Hepatocyte (in vitro differentiated cells): ENCODE measurements around the gene STMN3. TPM values are rescaled to one million over a fixed set of nuclear protein-coding genes. Genes with fewer than 3 reads are reported as not detected.
"Not testable (repeated sequence)": the region's sequence is repeated elsewhere in the genome, so short reads cannot be mapped to it uniquely, and the experiment has no call there.

ENCODE experiments used
- DNase-seq: peaks from one replicate; pipeline ENCODE4 v3.0.0-alpha.2; 2016; ENCODE audit warnings: low spot score
- H2AFZ ChIP-seq: fragments of 200-600 bp; sonication (generic); 2 replicates; pipeline ENCODE4 v1.6.0; 2016; ENCODE audit warnings: antibody characterized with exemption, mild to moderate bottlenecking
- H3K27ac ChIP-seq: fragments of 200-600 bp; sonication (generic); 2 replicates; pipeline ENCODE4 v1.5.1; 2016; ENCODE audit warnings: mild to moderate bottlenecking
- H3K27me3 ChIP-seq: fragments of 200-600 bp; sonication (generic); 2 replicates; pipeline ENCODE4 v1.6.1; 2016
- H3K36me3 ChIP-seq: fragments of 200-600 bp; sonication (generic); replicated peaks from 2 replicates; pipeline ENCODE4 v1.5.1; 2016; ENCODE audit warnings: low read depth; ENCODE audit not compliant: insufficient read depth
- H3K4me1 ChIP-seq: fragments of 200-600 bp; sonication (generic); 2 replicates; pipeline ENCODE4 v1.5.1; 2016; ENCODE audit warnings: mild to moderate bottlenecking, moderate library complexity; ENCODE audit not compliant: insufficient read depth
- H3K4me2 ChIP-seq: fragments of 200-600 bp; sonication (generic); 2 replicates; pipeline ENCODE4 v1.6.0; 2016
- H3K4me3 ChIP-seq: fragments of 200-600 bp; sonication (generic); 2 replicates; pipeline ENCODE4 v1.5.1; 2016; ENCODE audit warnings: mild to moderate bottlenecking
- H3K79me2 ChIP-seq: fragments of 200-600 bp; sonication (generic); 2 replicates; pipeline ENCODE4 v1.6.0; 2017; ENCODE audit warnings: mild to moderate bottlenecking
- H3K9me2 ChIP-seq: fragments of 200-600 bp; sonication (generic); replicated peaks from 2 replicates; pipeline ENCODE4 v1.6.0; 2017; ENCODE audit warnings: mild to moderate bottlenecking; ENCODE audit not compliant: insufficient read depth
- H3K9me3 ChIP-seq: fragments of 200-600 bp; sonication (generic); 2 replicates; pipeline ENCODE4 v1.5.1; 2016; ENCODE audit warnings: low read depth, mild to moderate bottlenecking
- H4K20me1 ChIP-seq: fragments of 200-600 bp; sonication (generic); 2 replicates; pipeline ENCODE4 v1.6.0; 2016; ENCODE audit warnings: mild to moderate bottlenecking; ENCODE audit not compliant: insufficient read depth, poor library complexity, severe bottlenecking
- CTCF ChIP-seq: fragments of 200-600 bp; sonication (generic); IDR thresholded peaks from 2 replicates; pipeline ENCODE4 v1.5.1; 2016; ENCODE audit warnings: antibody characterized with exemption, mild to moderate bottlenecking; ENCODE audit not compliant: poor library complexity
- EZH2 ChIP-seq: fragments of 200-600 bp; sonication (generic); IDR thresholded peaks from 2 replicates; pipeline ENCODE4 v1.6.1; 2016; ENCODE audit warnings: antibody characterized with exemption, mild to moderate bottlenecking, borderline replicate concordance
- EZH2phosphoT487 ChIP-seq: fragments of 200-600 bp; sonication (generic); IDR thresholded peaks from one replicate; pipeline ENCODE4 v1.6.1; 2018; ENCODE audit warnings: antibody characterized with exemption, mild to moderate bottlenecking, low read depth, moderate library complexity; ENCODE audit not compliant: unreplicated experiment, severe bottlenecking
- WGBS: methylation state at CpG from one replicate; pipeline ENCODE4 v1.1.6; 2016; ENCODE audit warnings: low lambda C conversion rate; ENCODE audit errors: missing lambda C conversion rate; 5-methylcytosine and 5-hydroxymethylcytosine counted together
- polyA plus RNA-seq: library from polyadenylated mRNA; unstranded; fragments of >200 nt; fragmentation: Nextera tagmentation; extraction: Ambion mirVana; gene quantifications from 2 replicates; pipeline ENCODE4 v1.2.1, GENCODE V29; 2016
- total RNA-seq: library from RNA; depleted of rRNA; stranded (reverse); fragments of >200 nt; gene quantifications from 2 replicates; pipeline ENCODE4 v1.2.3, GENCODE V29; 2014

Gene STMN3
- total and polyA plus RNA-seq, 2 experiments from 2014 or later, result 14.4 to 18.2 TPM

DNA sequence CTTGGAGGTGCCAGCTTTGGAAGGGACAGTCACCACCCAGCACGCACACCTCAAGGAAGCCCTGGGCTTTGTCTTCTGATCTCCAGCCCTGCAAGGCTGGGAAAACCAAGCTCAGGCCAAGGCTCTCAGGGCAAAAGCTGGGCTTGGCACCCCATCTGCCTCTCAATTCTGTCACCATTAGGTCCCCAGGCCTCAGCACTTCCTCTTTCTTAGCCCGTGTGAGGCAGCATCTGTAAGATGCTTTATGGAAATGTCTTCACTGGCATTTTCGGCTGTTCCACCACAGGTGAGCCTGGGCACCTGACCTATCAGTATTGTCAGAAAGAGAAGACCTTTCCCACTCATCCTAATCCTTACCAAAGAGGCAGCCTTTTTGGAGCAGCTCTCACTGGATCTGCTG lies 50.9 kb downstream of the STMN3 start:
- DNase-seq, result no peak
- H3K27ac ChIP-seq, result no peak overlapping the region
- peaks cover 2% of the 10 kb centered on the region for H3K79me2 ChIP-seq
- no peaks in the 10 kb centered on the region for H3K27me3 ChIP-seq
- H3K4me3 ChIP-seq, result no peak overlapping the region
- no peaks in the 10 kb centered on the region for H3K9me2 ChIP-seq
- TF ChIP-seq EZH2 (no peak), CTCF (no peak), EZH2phosphoT487 (no peak)
- H3K4me1 ChIP-seq, result no peaks in the 10 kb centered on the region
- WGBS, result 94% methylated on average over 3 of the region's 3 CpGs
- no peaks in the 10 kb centered on the region for H3K36me3 ChIP-seq
- no peaks in the 10 kb centered on the region for H4K20me1 ChIP-seq
- H3K9me3 ChIP-seq, result no peaks in the 10 kb centered on the region
- no peak overlapping the region for H3K4me2 ChIP-seq
- H2AFZ ChIP-seq, result no peak overlapping the region

DNA sequence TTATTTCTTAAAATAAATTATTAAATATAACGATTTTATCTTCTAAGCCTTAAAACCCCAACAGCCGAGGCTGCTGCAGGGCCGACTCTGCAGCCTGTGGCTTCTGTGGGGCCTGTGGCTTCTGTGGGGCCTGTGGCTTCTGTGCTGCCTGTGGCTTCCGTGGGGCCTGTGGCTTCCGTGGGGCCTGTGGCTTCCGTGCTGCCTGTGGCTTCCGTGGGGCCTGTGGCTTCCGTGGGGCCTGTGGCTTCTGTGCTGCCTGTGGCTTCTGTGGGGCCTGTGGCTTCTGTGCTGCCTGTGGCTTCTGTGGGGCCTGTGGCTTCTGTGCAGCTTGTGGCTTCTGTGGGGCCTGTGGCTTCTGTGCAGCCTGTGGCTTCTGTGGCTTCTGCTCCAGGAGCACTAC lies 51.5 kb downstream of the STMN3 start:
- 87% methylated on average over 8 of the region's 8 CpGs for WGBS
- H3K9me2 ChIP-seq, H3K27me3 ChIP-seq, H4K20me1 ChIP-seq, H3K4me3 ChIP-seq, H3K79me2 ChIP-seq, H3K4me2 ChIP-seq, H2AFZ ChIP-seq, H3K4me1 ChIP-seq, DNase-seq, H3K9me3 ChIP-seq, H3K27ac ChIP-seq, H3K36me3 ChIP-seq: not testable (repeated sequence)

- no peaks in the 10 kb centered on the region for H3K79me2 ChIP-seq
- H3K4me3 ChIP-seq, result no peak overlapping the region
- TF ChIP-seq EZH2 (no peak), CTCF (no peak), EZH2phosphoT487 (no peak)
- no peaks in the 10 kb centered on the region for H3K4me1 ChIP-seq
- no peak overlapping the region for H2AFZ ChIP-seq
- no peaks in the 10 kb centered on the region for H3K9me2 ChIP-seq
- no peak for DNase-seq
- 89% methylated on average over 27 of the region's 27 CpGs for WGBS
- no peaks in the 10 kb centered on the region for H3K27me3 ChIP-seq
- H3K9me3 ChIP-seq, result no peaks in the 10 kb centered on the region
- H3K27ac ChIP-seq, result no peak overlapping the region
- H3K4me2 ChIP-seq, result no peak overlapping the region
- H4K20me1 ChIP-seq, result no peaks in the 10 kb centered on the region
- H3K36me3 ChIP-seq, result no peaks in the 10 kb centered on the region
Observed at GRCh38 chr20:63599396-63600050, 53.7 kb downstream of the STMN3 start.

DNA sequence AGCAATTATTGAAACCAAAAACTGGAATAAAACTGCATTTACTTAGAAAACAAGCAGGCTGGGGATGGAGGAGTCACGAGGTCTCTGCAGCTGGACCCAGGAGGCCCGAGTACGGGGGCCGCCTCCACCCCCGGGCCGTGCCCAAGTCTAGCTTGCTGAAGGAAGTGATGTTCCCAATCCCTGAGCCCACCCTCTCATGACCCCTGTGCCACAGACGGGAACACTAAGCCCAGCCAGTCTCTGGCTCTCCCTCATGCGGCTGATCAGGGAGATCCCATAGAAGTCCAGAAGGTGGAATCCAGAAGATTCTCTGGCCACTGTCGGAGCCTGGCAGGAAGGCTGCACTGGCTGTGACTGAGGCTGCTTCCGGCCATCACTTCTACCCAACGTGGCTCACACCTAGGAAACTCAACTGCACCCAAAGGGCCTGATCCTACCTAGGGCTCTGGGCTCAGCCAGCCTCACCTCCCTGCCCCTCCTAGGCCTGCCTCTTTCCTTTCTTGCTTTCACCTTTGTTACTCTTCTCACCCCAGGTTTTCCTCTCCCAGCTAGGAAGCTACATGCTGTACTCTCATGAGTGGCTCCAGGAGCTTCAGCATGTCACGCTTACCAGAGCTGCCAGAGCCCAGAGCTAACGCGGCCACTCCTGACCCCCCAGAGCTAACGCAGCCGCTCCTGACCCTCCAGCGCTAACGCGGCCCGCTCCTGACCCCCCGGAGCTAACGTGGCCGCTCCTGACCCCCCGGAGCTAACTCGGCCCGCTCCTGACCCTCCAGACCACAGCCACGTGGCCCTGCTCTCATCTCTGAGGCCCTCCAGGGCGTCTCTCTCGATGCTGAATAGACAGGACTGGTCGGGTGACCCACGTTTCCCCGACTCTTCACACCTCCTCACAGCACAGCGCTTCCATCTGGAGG lies 54.5 kb downstream of the STMN3 start:
- H3K27me3 ChIP-seq, result no peaks in the 10 kb centered on the region
- TF ChIP-seq CTCF, result no peak
- no peak for TF ChIP-seq EZH2phosphoT487
- no peak for TF ChIP-seq EZH2
- no peak overlapping the region for H3K4me3 ChIP-seq
- H4K20me1 ChIP-seq, result no peaks in the 10 kb centered on the region
- H3K79me2 ChIP-seq, result no peaks in the 10 kb centered on the region
- DNase-seq, result no peak
- H3K36me3 ChIP-seq, result no peaks in the 10 kb centered on the region
- H3K4me2 ChIP-seq, result no peak overlapping the region
- 87% methylated on average over 29 of the region's 33 CpGs for whole genome bisulfite sequencing
- H2AFZ ChIP-seq, result no peak overlapping the region
- H3K9me2 ChIP-seq, result no peaks in the 10 kb centered on the region
- no peak overlapping the region for H3K27ac ChIP-seq
- H3K9me3 ChIP-seq, result no peaks in the 10 kb centered on the region
- H3K4me1 ChIP-seq, result no peaks in the 10 kb centered on the region
